HL-60/S4 treated with retinoic acid at 250 ng/mL for 4 days and 3 days (cell line): ENCODE measurements around the gene MTCH1.

Source experiments
- in situ Hi-C: fragments of 300-500 bp; cut with MboI; formaldehyde crosslinking; loops from 2 replicates; pipeline ENCODE4 v1.7.0; 2022; ENCODE audit warnings: low sequenced_read_pairs

MTCH1 gene

GRCh38 chr6:37018198-37019064 is 32.4 kb upstream of the MTCH1 start:
- in situ Hi-C loops: loop anchor here (25.0 kb wide), 1 partner anchor 406 kb away; no protein-coding TSS in a partner anchor

DNA sequence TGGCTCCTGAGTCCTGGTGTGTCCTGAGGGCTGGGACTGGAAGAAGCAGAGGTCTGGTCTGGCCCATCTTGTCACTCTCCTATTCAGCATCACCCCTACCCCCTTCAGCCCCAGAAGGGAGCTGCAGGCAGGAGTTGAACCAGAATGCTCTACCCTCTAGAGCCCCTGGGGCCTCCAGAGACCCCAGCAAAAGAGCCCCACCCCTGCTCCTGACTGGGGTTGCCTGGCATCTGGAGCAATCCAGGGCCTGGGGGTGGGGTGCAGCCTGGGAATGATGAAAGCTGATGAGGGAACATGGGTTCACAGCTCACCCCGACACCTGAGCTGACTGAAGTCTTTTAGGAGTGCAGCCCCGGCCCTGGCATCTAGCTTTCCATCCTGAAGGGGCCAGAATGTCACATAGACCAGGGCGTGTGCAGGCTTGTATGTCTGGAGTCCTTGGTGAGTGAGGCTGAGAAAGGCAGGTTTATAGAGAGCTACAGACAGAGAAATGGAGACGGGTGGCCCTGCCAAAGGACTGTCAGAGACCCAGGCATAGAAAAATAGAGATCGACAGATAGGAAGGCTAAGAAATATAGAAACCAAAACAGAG is 31.7 kb upstream of the MTCH1 start:
- in situ Hi-C loops: loop anchor here (25.0 kb wide), 1 partner anchor 405 kb away; no protein-coding TSS in a partner anchor

DNA sequence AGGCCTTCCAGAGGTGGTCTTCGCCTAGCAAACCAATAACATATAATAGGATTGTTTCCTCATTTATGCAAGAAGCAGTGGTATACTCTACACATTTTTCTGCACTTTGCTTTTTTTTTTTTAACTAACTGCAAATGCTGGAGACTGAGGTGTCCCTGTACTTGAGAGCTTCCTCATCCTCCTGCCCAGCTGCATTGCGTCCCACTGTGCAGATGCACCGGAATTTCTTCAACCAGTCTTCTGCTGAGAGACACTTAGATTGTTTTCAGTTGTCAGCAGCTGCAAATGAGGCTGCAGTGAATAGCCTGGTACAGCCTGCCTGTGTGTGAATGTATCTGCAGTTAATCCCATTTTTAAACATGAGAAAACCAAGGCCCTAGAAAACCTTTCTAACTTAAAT is 31.0 kb upstream of the MTCH1 start:
- in situ Hi-C loops: loop anchor here (25.0 kb wide), 1 partner anchor 405 kb away; no protein-coding TSS in a partner anchor

DNA sequence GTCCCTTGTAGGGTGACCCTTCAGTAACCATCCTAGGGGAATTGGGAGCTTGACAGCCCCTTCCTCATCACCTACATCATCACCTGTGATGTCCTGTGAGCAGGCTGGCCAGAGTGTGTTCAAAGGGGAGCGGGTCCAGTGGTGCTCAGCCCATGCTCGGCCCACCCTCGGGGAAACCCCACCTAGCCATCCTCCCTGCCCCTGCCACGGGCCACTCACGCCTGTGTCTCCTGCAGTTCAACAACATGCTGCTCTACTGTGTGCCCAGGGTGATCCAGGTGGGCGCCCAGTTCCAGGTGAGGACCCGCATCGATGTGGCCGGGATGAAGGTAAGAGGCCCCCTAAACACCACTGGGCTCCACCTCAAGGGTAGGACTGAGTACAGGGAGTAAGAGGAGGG is 29.5 kb upstream of the MTCH1 start:
- in situ Hi-C loops: loop anchor here (25.0 kb wide), 1 partner anchor 403 kb away; no protein-coding TSS in a partner anchor

- in situ Hi-C loops: loop anchor here (5.0 to 25.0 kb wide), 2 partner anchors 247 to 402 kb away; no protein-coding TSS in a partner anchor
Observed at GRCh38 chr6:37014667-37015066, 28.7 kb upstream of the MTCH1 start.

- in situ Hi-C loops: loop anchor here (5.0 to 25.0 kb wide), 2 partner anchors 247 to 402 kb away; no protein-coding TSS in a partner anchor
Observed at GRCh38 chr6:37013516-37014491, 27.8 kb upstream of the MTCH1 start.

DNA sequence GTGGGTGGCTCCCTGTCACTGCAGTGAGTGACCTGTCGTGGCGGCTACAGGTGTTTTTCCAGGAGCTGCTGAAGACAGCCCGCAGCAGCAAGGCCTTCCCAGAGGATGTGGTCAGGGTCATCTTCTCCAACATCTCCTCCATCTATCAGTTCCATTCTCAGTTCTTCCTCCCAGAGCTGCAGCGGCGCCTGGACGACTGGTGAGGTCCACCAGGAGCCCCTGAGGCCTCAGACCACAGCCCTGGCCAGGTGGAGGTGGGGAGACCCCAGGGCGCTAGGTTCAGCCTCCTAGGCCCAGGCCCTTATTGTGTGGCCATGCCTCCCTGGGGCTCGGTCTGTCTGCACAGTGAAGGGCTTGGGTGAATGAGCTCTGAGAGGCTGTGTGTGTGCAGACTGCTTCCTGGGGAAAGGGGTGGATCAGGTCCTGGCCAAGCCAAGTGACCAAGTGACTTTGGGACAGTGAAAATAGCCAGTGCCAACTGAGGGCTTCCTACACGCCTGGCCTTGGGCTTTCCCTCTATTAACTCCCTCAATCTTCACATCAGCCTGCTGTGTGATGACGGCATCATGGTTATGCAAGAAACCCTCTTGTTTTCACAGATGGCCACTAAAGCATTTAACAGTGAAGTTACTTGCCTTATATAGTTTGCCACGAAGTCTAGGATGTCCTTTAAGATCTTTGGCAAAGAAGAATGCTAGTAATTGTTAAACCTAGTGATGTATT is 25.8 kb upstream of the MTCH1 start:
- in situ Hi-C loops: loop anchor here (5.0 to 25.0 kb wide), 2 partner anchors 245 to 400 kb away; no protein-coding TSS in a partner anchor

DNA sequence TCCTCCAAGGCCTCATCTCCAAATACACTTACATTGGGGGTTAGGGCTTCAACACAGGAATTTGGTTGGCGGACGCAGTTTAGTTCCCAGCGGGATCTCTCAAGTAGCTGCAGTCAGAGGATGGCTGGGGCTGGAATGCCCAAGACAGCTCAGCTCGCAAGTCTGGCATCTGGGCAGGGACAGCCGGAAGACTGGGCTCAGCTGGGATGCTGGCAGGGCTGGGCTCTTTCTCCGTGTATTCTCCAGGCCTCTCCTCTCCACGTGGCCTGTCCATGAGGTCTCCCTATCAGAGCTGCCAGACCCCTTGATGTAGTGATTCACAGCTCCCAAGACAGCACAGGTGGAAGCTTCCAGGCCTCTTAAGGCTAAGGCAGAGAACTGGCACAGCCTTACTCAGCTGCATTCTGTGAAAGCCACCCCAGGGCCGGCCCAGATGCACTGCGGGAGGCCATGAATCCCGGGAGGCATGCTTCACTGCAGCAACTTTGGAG is 24.5 kb upstream of the MTCH1 start:
- in situ Hi-C loops: loop anchor here (5.0 to 25.0 kb wide), 2 partner anchors 243 to 398 kb away; no protein-coding TSS in a partner anchor

DNA sequence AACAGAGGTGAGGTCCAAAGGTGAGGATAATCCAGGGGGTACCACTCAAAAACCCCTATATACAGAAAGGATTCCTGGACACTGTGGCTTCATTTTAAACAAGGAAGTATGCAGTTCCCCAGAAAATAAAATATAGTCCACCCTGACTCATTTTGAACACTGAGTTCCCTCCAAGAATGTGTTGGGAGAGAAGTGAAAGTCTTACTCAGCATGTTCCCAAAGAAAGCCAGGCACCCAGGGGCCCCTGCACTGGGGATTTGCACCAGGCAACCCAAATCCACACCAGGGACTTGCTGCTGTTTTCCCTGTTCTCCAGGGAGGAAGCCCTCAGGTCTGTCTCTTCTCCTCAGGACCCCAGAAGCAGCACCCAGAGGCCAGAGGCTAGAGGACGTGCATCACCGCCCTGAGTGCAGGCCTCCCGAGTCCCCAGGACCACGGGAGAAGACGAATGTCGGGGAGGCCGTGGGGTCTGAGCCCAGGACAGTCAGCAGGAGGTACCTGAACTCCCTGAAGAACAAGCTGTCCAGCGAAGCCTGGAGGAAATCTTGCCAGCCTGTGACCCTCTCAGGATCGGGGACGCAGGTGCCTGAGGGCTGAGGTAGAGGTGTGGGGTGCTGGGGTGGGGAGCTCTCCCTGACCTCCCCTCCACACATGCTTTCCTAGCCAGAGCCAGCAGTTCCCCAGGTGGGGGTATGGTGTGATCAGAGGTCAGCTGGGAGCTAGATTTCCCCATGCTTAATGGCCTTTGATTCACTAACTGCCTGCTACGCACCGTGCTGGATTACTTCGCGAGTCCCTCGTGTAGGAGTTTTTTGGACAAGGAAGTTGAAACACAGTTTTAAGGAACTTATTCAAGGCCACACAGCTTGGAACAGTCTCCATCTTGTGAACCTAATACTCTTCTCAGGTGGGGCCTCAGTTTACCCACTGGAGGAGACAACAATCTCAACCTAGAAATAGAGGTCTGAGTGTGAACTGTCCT is 22.8 kb upstream of the MTCH1 start:
- in situ Hi-C loops: loop anchor here (25.0 kb wide), 1 partner anchor 396 kb away; no protein-coding TSS in a partner anchor

DNA sequence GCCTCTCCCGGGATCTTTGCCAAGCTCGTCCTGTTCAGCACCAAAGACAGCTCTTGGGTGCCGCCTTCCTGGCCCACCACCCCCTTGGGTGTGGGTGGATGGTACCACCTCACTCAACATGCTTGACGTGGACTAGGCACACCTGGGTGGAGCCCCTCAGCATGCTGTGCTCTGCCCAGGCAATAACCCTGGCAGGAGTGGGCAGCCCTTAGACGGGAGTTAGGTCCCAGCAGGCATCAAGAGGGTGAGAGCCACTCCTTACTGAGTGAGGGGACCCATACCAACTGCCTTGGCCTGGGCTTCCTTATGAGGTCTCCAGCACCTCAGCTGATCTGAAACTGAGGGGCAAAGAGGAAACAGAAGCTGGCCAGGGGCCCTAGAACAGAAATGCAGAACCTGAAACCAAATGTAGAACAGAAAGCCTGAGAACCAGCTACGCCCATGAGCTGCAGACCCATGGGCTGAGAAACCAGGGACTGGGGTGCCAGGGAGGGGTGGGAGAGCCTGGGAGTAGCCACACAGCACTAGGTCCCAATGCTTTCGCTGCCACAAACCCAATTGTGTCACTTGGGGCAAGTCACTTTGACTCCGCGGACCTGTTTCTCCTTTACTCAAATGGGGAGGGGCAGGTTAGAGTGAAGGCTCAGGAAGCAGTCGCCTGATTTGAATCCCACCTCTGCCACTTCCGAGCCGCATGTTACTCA is 21.5 kb upstream of the MTCH1 start:
- in situ Hi-C loops: loop anchor here (25.0 kb wide), 1 partner anchor 395 kb away; no protein-coding TSS in a partner anchor

DNA sequence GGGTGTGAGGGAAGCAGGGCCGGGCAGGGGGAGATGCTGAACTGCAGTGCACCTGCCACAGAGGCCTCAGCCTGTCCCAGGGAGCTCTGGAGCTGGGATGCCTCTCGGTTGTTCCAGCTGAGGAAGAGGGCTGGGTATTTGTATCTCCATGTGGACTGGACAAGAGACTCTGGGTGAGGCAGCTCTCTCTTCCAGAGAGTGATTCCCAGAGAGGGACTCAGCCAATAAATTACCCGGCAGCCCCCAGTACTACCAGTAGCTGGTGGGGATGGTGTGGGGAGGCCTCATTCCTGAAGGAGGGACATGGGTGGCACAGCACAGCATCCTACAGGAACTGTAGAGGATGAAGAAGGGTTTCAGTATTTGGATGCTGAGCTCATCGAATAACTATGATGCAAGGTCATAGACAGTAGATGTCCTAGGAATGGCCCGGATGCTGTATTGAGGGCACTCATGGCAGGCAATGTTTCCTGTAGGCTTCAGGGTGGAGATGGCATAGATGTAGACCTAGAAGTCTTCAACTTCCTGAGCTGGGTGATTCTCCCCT is 20.9 kb upstream of the MTCH1 start:
- in situ Hi-C loops: loop anchor here (25.0 kb wide), 1 partner anchor 395 kb away; no protein-coding TSS in a partner anchor

- in situ Hi-C loops: loop anchor here (25.0 kb wide), 1 partner anchor 394 kb away; no protein-coding TSS in a partner anchor
Observed at GRCh38 chr6:37005827-37006567, 20.0 kb upstream of the MTCH1 start.

DNA sequence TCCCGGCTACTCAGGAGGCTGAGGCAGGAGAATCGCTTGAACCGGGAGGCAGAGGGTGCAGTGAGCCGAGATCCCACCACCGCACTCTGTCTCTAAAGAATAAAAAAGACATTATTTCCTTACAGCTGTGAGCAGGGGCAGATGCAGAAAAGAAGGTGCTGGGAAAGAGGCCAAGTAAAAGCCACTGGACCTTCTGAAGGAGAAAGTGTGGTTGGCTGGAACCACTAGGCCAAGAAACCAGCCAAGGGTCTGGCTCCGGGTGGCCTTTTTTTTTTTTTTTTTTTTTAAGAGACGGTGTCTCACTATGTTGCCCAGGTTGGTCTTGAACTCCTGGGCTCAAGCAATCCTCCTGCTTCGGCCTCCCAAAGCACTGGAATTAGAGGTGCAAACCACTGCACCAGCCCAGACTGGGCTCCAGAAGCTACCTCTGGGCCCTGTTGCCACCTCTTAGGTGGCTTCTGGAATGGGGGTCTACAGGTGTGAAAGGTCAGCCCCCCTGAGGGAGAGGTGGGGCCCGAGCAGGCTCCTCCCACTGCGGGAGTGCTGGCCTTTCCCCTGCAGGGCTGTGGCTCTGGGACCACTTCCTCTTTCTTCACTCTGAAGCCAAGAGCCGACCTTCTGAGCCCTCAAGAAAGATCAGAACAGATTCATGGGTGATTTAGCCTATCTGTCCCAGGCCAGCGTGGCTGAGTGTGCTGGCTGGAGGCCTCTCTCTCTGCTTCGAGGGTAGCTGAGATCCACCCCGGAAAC is 19.2 kb upstream of the MTCH1 start, which contains the start of gene FGD2:
TSS of gene FGD2 (plus strand) at position 595 of the 750 bp plus-strand sequence. CDS start 163 bp downstream, outside the sequence.
- in situ Hi-C loops: loop anchor here (25.0 kb wide), 1 partner anchor 393 kb away; no protein-coding TSS in a partner anchor

DNA sequence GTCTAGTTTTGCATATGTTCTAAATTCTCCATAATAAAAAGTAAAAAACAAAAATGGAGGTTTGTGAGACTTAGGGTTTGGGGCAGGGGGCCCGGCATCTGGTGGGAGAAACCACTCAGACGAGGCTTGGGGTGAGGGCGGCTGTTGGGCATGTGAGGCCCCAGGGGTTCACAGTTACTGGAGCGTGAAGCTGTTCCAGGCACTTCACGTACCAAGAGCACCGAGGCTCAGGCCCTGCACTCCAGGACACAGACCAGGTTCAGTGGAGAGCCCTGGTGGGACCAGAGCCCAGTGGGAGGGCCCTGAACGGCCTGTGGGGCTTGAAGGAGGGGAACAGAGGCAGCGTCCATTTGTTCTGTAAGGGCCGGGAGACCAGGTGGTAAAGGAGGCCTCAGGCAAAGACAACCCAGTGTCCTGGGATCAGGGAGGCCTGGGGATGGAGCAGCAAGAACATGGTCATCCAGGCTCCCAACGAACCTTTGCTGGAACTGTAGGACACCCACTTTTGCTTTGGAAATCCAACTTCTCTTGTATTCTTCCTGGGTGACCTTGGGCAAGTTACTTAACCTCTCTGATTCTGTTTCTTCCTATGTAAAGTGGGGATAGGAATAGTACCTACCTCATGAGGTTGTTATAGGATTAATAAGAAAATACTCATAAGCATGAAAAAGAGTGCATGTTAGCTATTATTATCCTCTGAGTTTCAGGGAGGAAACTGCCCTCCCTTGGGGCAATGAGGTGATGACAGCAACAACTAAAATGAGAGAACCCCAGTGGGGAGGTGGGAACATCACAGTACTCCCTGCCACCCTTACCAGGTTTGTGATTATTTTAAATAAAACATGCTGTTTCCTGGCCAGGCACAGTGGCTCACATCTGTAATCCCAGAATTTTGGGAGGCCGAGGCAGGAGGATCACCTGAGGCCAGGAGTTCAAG is 18.3 kb upstream of the MTCH1 start:
- in situ Hi-C loops: loop anchor here (25.0 kb wide), 1 partner anchor 392 kb away; no protein-coding TSS in a partner anchor
